HepG2 (cell line): ENCODE data around the gene GRHPR. TPM values are rescaled to one million over a fixed set of nuclear protein-coding genes. Genes with fewer than 3 reads are reported as not detected.

ENCODE experiments used
- GABPA ChIP-seq, 2 experiments: IDR thresholded peaks; 2 replicates each; pipeline ENCODE4 v1.6.1; 2011 to 2016; ENCODE audit warnings: low read depth in 2 of 2, low read length in 1 of 2, missing biosample characterization in 1 of 2, missing genetic modification characterization in 1 of 2
- MLX ChIP-seq: IDR thresholded peaks from 2 replicates; pipeline ENCODE4 v1.6.1; 2016
- PHF21A ChIP-seq: sonication (generic); formaldehyde crosslinking; IDR thresholded peaks from 2 replicates; pipeline ENCODE4 v1.5.0; 2020; ENCODE audit warnings: mild to moderate bottlenecking, missing genetic modification reagents
- RARA ChIP-seq: IDR thresholded peaks from 2 replicates; pipeline ENCODE4 v1.6.1; 2016; ENCODE audit warnings: missing genetic modification reagents, missing compliant biosample characterization
- SCMH1 ChIP-seq: sonication (generic); formaldehyde crosslinking; IDR thresholded peaks from 2 replicates; pipeline ENCODE4 v1.9.0; 2021; ENCODE audit warnings: missing genetic modification reagents, mild to moderate bottlenecking, borderline replicate concordance
- TMF1 ChIP-seq: sonication (generic); formaldehyde crosslinking; IDR thresholded peaks from 2 replicates; pipeline ENCODE4 v1.8.1; 2022; ENCODE audit warnings: low read depth, missing genetic modification reagents
- ZBTB38 ChIP-seq: sonication (generic); formaldehyde crosslinking; IDR thresholded peaks from 2 replicates; pipeline ENCODE4 v1.5.1; 2020; ENCODE audit warnings: mild to moderate bottlenecking, missing genetic modification reagents
- ZNF317 ChIP-seq: sonication (generic); formaldehyde crosslinking; IDR thresholded peaks from 2 replicates; pipeline ENCODE4 v1.5.0; 2020; ENCODE audit warnings: mild to moderate bottlenecking, missing genetic modification reagents
- ZNF512 ChIP-seq: sonication (generic); formaldehyde crosslinking; IDR thresholded peaks from 2 replicates; pipeline ENCODE4 v1.4.0; 2020; ENCODE audit warnings: mild to moderate bottlenecking, missing genetic modification reagents
- ZNF615 ChIP-seq: sonication (generic); formaldehyde crosslinking; IDR thresholded peaks from 2 replicates; pipeline ENCODE4 v1.5.0; 2020; ENCODE audit warnings: mild to moderate bottlenecking, missing genetic modification reagents, borderline replicate concordance
- ZNF740 ChIP-seq: sonication (generic); formaldehyde crosslinking; IDR thresholded peaks from 2 replicates; pipeline ENCODE4 v1.4.0; 2020; ENCODE audit warnings: missing genetic modification reagents
- ZSCAN25 ChIP-seq: sonication (generic); formaldehyde crosslinking; IDR thresholded peaks from 2 replicates; pipeline ENCODE4 v1.8.0; 2022; ENCODE audit warnings: mild to moderate bottlenecking, missing genetic modification reagents
- ZSCAN9 ChIP-seq: IDR thresholded peaks from 2 replicates; pipeline ENCODE4 v1.6.1; 2016; ENCODE audit warnings: borderline replicate concordance
- polyA plus RNA-seq, 8 experiments: library from polyadenylated mRNA; depleted of rRNA in 3 of 8; stranded (reverse) in 7 of 8; unstranded in 1 of 8; fragments of >200 nt; fragmentation: Illumina TruSeq in 4 of 8; extraction: Trizol in 4 of 8; gene quantifications; 2 replicates each; pipeline versions ENCODE4 v1.2.1 to v1.2.3, GENCODE V29; 2011 to 2016; ENCODE audit warnings: low read depth in 4 of 8, missing spikeins in 1 of 8, mixed read lengths in 1 of 8; ENCODE audit not compliant: insufficient read depth in 1 of 8
- total RNA-seq, 5 experiments: library from RNA; depleted of rRNA; stranded (reverse); fragments of >200 nt; fragmentation: Illumina TruSeq; extraction: Trizol; gene quantifications; 2 replicates each; pipeline ENCODE4 v1.2.3, GENCODE V29; 2016; ENCODE audit warnings: low read depth in 1 of 5
- TF ChIP-seq, protein P1 (sequence below): sonication (generic); formaldehyde crosslinking; IDR thresholded peaks from 2 replicates; pipeline ENCODE4 v1.8.1; 2023; ENCODE audit warnings: missing genetic modification reagents, inconsistent platforms, borderline replicate concordance
- TF ChIP-seq, protein P2 (sequence below): sonication (generic); formaldehyde crosslinking; conservative IDR thresholded peaks from 2 replicates; pipeline ENCODE4 v1.4.0; 2020; ENCODE audit warnings: missing genetic modification reagents
- TF ChIP-seq, protein P3 (sequence below): sonication (generic); formaldehyde crosslinking; IDR thresholded peaks from 2 replicates; pipeline ENCODE4 v1.5.0; 2020; ENCODE audit warnings: mild to moderate bottlenecking, missing genetic modification reagents
- TF ChIP-seq, protein P4 (sequence below): IDR thresholded peaks from 2 replicates; pipeline ENCODE4 v1.6.1; 2016; ENCODE audit warnings: low read depth, borderline replicate concordance

GRHPR gene
- total and polyA plus RNA-seq, 2 of the 13 experiments (the other 11 are each of a cell fraction or from before 2014, with no cell fraction given), result 113 to 115 TPM

DNA sequence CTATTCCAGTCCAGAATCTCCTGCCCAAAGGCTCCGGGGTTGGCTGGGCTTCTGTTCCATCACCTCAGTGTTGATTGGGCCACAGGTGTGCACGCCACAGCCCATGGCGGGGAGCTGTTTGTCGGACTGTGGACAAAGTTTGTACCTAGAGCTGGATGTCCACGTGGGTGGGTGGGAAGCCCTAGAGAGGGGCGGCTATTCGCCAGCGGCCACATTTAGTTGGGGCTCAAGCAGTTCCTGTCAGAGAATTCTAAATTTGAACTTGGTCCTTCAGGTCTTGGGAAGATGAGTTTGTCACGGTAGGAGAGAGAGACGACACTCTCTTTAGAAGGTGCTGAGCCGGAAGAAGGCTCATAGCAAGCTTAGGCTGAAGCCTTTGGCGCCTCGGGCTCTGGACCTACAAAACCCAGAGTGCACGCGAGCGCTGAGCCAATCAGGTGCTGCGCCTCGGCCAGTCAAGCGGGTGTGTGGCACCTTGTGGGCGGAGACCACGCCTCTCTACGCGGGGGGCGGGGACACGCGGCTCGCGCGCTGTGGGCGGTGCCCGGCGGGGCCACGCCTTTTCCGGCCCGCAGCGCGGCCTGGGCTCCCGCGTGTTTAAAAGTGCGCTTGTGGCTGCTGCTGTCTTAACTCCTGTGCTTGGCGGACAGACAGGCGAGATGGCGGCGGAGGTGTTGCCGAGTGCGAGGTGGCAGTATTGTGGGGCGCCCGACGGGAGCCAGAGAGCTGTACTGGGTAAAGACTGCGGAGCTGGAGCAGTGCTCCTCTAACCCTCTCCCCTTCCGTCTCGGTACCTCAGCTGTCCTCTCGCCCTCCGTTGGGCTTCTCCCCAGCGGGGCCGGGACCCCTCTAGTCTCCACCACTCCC, 63.1 kb downstream of the GRHPR start, which contains the start of gene POLR1E (continued):
- TF ChIP-seq, protein P1, sequence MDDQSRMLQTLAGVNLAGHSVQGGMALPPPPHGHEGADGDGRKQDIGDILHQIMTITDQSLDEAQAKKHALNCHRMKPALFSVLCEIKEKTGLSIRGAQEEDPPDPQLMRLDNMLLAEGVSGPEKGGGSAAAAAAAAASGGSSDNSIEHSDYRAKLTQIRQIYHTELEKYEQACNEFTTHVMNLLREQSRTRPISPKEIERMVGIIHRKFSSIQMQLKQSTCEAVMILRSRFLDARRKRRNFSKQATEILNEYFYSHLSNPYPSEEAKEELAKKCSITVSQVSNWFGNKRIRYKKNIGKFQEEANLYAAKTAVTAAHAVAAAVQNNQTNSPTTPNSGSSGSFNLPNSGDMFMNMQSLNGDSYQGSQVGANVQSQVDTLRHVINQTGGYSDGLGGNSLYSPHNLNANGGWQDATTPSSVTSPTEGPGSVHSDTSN, result no peak
- peak; percentile 65 for TF ChIP-seq GABPA (IDR thresholded peaks at IDR 0.05; ENCODE audit: low read depth, low read length)
- peak; percentile 71 for TF ChIP-seq GABPA (CRISPR knock-in tag; IDR thresholded peaks at IDR 0.05; ENCODE audit: low read depth)
- TF ChIP-seq PHF21A (CRISPR knock-in tag), result peak; percentile 59; the same call in 1 of the 2 replicates
- TF ChIP-seq ZNF740, result no peak
- no peak for TF ChIP-seq ZNF512 (CRISPR knock-in tag)
- TF ChIP-seq, protein P2, sequence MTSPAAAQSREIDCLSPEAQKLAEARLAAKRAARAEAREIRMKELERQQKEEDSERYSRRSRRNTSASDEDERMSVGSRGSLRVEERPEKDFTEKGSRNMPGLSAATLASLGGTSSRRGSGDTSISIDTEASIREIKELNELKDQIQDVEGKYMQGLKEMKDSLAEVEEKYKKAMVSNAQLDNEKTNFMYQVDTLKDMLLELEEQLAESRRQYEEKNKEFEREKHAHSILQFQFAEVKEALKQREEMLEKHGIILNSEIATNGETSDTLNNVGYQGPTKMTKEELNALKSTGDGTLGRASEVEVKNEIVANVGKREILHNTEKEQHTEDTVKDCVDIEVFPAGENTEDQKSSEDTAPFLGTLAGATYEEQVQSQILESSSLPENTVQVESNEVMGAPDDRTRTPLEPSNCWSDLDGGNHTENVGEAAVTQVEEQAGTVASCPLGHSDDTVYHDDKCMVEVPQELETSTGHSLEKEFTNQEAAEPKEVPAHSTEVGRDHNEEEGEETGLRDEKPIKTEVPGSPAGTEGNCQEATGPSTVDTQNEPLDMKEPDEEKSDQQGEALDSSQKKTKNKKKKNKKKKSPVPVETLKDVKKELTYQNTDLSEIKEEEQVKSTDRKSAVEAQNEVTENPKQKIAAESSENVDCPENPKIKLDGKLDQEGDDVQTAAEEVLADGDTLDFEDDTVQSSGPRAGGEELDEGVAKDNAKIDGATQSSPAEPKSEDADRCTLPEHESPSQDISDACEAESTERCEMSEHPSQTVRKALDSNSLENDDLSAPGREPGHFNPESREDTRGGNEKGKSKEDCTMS (CRISPR knock-in tag), result no peak
- TF ChIP-seq, protein P3, sequence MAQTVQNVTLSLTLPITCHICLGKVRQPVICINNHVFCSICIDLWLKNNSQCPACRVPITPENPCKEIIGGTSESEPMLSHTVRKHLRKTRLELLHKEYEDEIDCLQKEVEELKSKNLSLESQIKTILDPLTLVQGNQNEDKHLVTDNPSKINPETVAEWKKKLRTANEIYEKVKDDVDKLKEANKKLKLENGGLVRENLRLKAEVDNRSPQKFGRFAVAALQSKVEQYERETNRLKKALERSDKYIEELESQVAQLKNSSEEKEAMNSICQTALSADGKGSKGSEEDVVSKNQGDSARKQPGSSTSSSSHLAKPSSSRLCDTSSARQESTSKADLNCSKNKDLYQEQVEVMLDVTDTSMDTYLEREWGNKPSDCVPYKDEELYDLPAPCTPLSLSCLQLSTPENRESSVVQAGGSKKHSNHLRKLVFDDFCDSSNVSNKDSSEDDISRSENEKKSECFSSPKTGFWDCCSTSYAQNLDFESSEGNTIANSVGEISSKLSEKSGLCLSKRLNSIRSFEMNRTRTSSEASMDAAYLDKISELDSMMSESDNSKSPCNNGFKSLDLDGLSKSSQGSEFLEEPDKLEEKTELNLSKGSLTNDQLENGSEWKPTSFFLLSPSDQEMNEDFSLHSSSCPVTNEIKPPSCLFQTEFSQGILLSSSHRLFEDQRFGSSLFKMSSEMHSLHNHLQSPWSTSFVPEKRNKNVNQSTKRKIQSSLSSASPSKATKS, result no peak
- TF ChIP-seq ZSCAN9 (CRISPR knock-in tag), result peak; percentile 12
- 0 out of 2 replicates have a peak, but pooled peaks have one; percentile 58 for TF ChIP-seq ZNF615 (CRISPR knock-in tag)
- no peak for TF ChIP-seq SCMH1 (CRISPR knock-in tag)
- TF ChIP-seq RARA (CRISPR knock-in tag), result no peak
- peak; percentile 27; the same call in 1 of the 2 replicates for TF ChIP-seq ZSCAN25
- peak; percentile 85 for TF ChIP-seq TMF1
- 0 out of 2 replicates have a peak, but pooled peaks have one; percentile 12 for TF ChIP-seq MLX
- no peak for TF ChIP-seq ZNF317 (CRISPR knock-in tag)
- TF ChIP-seq, protein P4, sequence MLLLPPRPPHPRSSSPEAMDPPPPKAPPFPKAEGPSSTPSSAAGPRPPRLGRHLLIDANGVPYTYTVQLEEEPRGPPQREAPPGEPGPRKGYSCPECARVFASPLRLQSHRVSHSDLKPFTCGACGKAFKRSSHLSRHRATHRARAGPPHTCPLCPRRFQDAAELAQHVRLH (CRISPR knock-in tag), result peak; percentile 71; the same call in 1 of the 2 replicates
- TF ChIP-seq ZBTB38 (CRISPR knock-in tag), result peak; percentile 49; the same call in 1 of the 2 replicates
